Measurements from ENCODE around the gene ANO8.
A peak's percentile ranks its signal among the peaks of the same experiment; 100 is the strongest.

The ANO8 gene

DNA sequence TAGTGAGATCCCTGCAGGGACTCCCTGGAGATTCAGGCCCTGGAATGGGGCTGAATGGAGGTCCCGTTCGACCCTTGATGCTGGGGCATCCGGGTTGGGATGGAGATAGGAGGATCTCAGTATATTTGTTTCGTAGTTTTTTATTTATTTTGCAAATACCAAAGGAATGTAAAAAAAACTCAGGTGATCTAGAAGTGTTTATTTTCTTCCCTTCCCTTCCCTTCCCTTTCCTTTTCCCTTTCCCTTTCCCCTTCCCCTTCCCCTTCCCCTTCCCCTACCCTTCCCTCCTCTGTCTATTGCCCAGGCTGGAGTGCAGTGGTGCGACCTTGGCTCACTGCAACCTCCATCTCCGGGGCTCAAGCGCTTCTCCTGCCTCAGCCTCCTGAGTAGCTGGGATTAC lies 7.2 kb upstream of the ANO8 start:
- H3K4me2 ChIP-seq (ENCODE audit: low read length) = no peak overlapping the region
- H3K4me1 ChIP-seq (ENCODE audit: control insufficient read depth, insufficient read depth, low read length) = peaks cover 6% of the 10 kb centered on the region
- H3K27me3 ChIP-seq (ENCODE audit: control insufficient read depth, insufficient read depth, low read length) = no peaks in the 10 kb centered on the region
- no peak overlapping the region for H3K9ac ChIP-seq (ENCODE audit: low read depth, low read length)
- H3K36me3 ChIP-seq (ENCODE audit: insufficient read depth, low read length) = peaks cover 5% of the 10 kb centered on the region
- H3K9me3 ChIP-seq (replicated peaks; ENCODE audit: low read length) = no peaks in the 10 kb centered on the region
- H3K4me3 ChIP-seq (ENCODE audit: low read length) = no peak overlapping the region

DNA sequence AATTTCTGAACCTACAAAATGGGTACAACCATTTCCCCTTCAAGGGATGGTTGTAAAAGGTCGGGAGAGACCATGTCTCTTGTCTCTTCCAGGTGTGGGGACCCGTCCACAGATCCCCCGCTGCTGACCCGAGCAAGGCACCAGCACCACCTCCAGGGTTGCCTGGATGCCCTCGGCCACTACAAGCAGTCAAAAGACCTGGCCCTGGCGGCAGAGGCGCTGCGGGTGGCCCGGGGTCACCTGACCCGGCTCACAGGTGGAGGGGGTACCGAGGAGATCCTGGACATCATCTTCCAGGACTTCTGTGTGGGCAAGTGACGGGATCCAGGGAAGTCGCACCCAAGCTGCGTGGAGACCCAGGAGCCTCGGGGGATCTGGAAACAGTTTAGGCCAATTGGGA lies 6.7 kb upstream of the ANO8 start:
- Histone ChIP-seq H3K4me1 (ENCODE audit: control insufficient read depth, insufficient read depth, low read length) (peaks cover 6% of the 10 kb centered on the region), H3K4me3 (ENCODE audit: low read length) (no peak overlapping the region), H3K9ac (ENCODE audit: low read depth, low read length) (no peak overlapping the region), H3K36me3 (ENCODE audit: insufficient read depth, low read length) (peaks cover 5% of the 10 kb centered on the region), H3K4me2 (ENCODE audit: low read length) (no peak overlapping the region), H3K9me3 (replicated peaks; ENCODE audit: low read length) (no peaks in the 10 kb centered on the region), H3K27me3 (ENCODE audit: control insufficient read depth, insufficient read depth, low read length) (no peaks in the 10 kb centered on the region)

DNA sequence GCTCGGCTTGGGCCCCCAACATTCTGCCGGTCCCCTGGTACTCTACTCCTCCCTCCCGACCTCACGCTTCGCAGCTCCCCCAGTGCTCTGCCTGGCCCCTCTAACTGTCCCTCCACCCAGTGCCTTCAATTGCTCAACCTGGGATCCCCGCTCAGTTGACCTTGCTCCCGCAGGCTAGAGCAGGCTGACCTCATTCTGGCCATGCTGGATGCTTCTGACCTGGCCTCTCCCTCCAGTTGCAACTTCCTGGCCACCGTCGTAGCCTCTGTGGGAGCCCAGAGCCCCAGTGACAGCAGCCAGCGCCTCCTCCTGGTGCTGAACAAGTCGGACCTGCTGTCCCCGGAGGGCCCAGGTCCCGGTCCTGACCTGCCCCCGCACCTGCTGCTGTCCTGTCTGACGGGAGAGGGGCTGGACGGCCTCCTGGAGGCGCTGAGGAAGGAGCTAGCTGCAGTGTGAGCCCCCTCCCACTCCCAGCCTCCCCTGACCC lies 6.3 kb upstream of the ANO8 start:
- Histone ChIP-seq H3K4me3 (ENCODE audit: low read length) (no peak overlapping the region), H3K4me2 (ENCODE audit: low read length) (no peak overlapping the region), H3K27me3 (ENCODE audit: control insufficient read depth, insufficient read depth, low read length) (no peaks in the 10 kb centered on the region), H3K4me1 (ENCODE audit: control insufficient read depth, insufficient read depth, low read length) (peaks cover 6% of the 10 kb centered on the region), H3K9me3 (replicated peaks; ENCODE audit: low read length) (no peaks in the 10 kb centered on the region), H3K9ac (ENCODE audit: low read depth, low read length) (no peak overlapping the region), H3K36me3 (ENCODE audit: insufficient read depth, low read length) (peaks cover 5% of the 10 kb centered on the region)

DNA sequence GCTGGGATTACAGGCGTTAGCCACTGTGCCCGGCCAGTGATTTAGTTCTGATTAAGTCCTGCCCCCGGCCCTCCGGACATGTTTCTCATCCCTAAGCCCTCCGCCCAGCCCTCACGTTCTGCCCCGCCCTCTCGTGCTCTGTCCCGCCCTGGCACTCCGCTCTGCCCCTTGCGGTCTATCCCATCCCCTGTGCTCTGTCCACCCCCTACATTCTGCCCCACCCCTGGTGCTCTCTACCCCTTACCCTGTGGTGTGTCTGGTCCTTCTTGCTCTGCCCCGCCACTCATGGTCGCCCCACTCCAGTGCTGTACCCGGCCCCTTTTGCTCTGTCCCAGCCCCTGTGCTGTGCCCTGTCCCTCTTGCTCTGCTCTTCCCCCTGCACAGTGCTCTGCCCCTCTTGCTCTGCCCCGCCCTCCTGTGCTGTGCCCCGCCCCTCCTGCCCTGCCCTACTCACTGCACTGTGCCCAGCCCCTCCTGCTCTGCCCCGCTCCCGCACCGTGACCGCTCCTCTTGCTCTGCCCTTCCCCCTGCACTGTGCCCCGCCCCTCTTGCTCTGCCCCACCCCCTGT lies 5.7 kb upstream of the ANO8 start:
- Histone ChIP-seq H3K36me3 (ENCODE audit: insufficient read depth, low read length) (peaks cover 5% of the 10 kb centered on the region), H3K9me3 (replicated peaks; ENCODE audit: low read length) (no peaks in the 10 kb centered on the region), H3K4me3 (ENCODE audit: low read length) (no peak overlapping the region), H3K4me1 (ENCODE audit: control insufficient read depth, insufficient read depth, low read length) (peaks cover 6% of the 10 kb centered on the region), H3K9ac (ENCODE audit: low read depth, low read length) (no peak overlapping the region), H3K4me2 (ENCODE audit: low read length) (no peak overlapping the region), H3K27me3 (ENCODE audit: control insufficient read depth, insufficient read depth, low read length) (no peaks in the 10 kb centered on the region)

DNA sequence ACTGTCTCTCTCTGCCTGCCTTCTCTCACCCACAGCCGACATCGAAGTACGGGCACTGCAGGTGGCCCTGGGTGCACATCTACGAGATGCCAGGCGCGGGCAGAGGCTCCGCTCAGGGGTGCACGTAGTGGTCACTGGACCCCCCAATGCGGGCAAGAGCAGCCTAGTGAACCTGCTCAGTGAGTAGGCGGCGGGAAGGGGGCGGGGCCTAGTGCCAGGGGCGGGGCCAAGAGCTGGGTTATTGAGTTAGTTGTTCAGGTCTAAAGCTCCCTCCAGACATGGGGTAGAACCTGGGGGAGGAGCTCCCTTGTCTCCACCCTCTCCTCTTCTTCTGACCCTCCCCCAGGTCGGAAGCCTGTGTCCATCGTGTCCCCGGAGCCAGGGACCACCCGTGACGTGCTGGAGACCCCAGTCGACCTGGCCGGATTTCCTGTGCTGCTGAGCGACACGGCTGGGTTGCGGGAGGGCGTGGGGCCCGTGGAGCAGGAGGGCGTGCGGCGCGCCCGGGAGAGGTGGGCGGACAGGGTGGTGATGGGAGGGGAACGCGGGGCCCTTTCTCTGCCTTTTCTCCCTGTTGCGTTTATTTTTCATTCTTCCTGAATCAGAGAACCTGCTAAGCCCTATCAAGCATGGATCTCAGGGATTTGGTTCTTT lies 4.6 kb upstream of the ANO8 start:
- no peak overlapping the region for H3K4me3 ChIP-seq (ENCODE audit: low read length)
- H3K4me2 ChIP-seq (ENCODE audit: low read length) = no peak overlapping the region
- H3K27me3 ChIP-seq (ENCODE audit: control insufficient read depth, insufficient read depth, low read length) = no peaks in the 10 kb centered on the region
- H3K9ac ChIP-seq (ENCODE audit: low read depth, low read length) = no peak overlapping the region
- peaks cover 5% of the 10 kb centered on the region for H3K36me3 ChIP-seq (ENCODE audit: insufficient read depth, low read length)
- H3K9me3 ChIP-seq (replicated peaks; ENCODE audit: low read length) = no peaks in the 10 kb centered on the region
- H3K4me1 ChIP-seq (ENCODE audit: control insufficient read depth, insufficient read depth, low read length) = peaks cover 13% of the 10 kb centered on the region

DNA sequence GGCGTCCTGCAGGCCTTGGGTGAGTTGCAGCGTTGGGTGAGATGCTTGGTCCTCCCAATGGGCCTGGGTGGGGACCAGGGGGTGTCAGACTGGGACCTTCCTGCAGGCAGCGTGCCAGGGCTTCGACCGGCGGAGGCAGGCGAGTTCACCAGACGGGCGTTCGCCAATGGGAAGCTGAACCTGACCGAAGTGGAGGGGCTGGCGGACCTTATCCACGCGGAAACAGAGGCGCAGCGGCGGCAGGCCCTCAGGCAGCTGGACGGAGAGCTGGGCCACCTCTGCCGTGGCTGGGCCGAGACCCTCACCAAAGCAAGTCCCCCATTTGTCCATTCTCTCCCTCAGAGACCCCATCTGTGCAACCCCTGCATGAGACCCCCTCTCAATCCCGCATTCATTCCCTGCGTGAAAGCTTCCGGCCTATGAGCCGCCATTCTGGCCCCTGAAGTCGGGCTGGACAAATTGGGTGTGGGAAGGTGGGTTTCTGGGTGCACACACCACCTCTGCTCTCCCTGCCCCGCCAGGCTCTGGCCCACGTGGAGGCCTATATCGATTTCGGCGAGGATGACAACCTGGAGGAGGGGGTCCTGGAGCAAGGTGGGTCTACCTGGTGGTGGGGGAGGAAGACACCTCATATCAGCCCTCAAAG lies 3.9 kb upstream of the ANO8 start:
- H3K4me3 ChIP-seq (ENCODE audit: low read length) = peak overlapping the region; percentile 85
- no peaks in the 10 kb centered on the region for H3K27me3 ChIP-seq (ENCODE audit: control insufficient read depth, insufficient read depth, low read length)
- no peaks in the 10 kb centered on the region for H3K9me3 ChIP-seq (replicated peaks; ENCODE audit: low read length)
- peak overlapping the region; percentile 94 for H3K4me2 ChIP-seq (ENCODE audit: low read length)
- no peak overlapping the region for H3K9ac ChIP-seq (ENCODE audit: low read depth, low read length)
- H3K36me3 ChIP-seq (ENCODE audit: insufficient read depth, low read length) = peaks cover 5% of the 10 kb centered on the region
- peaks cover 19% of the 10 kb centered on the region for H3K4me1 ChIP-seq (ENCODE audit: control insufficient read depth, insufficient read depth, low read length)

DNA sequence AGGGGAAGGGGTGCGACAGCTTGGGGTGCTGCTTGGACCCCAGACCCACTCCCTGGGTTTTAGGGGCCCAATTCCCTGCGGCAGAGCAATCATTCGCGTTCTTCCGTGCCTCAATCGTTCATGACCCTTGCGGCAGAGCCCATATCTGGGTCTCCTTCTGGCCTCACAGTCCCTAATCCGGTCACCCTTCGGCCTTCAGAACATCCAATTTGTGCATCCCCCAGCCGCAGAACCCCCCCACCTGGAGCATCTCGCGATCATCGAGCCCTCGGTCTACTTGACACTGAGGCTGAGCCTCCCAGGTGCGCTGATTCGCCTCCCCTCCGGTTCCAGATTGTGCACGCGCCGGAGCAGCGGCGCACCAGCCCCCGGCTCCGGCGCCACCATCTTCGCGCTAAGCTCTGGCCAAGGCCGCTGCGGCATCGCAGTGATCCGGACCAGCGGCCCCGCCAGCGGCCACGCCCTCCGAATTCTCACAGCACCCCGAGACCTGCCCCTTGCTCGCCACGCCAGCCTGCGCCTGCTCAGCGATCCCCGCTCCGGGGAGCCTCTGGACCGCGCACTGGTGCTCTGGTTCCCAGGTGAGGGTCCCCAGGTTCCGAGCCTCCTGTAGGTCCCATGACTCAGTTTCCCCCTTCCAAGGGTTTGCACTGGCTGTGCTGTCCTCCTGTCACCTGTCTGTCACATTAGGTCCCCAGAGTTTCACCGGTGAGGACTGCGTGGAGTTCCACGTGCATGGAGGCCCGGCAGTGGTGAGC lies 3.2 kb upstream of the ANO8 start:
- Histone ChIP-seq H3K9ac (ENCODE audit: low read depth, low read length) (peak overlapping the region; percentile 80), H3K36me3 (ENCODE audit: insufficient read depth, low read length) (peaks cover 8% of the 10 kb centered on the region), H3K4me2 (ENCODE audit: low read length) (peak overlapping the region; percentile 94), H3K9me3 (replicated peaks; ENCODE audit: low read length) (no peaks in the 10 kb centered on the region), H3K4me3 (ENCODE audit: low read length) (peak overlapping the region; percentile 85), H3K27me3 (ENCODE audit: control insufficient read depth, insufficient read depth, low read length) (no peaks in the 10 kb centered on the region), H3K4me1 (ENCODE audit: control insufficient read depth, insufficient read depth, low read length) (peaks cover 19% of the 10 kb centered on the region)

DNA sequence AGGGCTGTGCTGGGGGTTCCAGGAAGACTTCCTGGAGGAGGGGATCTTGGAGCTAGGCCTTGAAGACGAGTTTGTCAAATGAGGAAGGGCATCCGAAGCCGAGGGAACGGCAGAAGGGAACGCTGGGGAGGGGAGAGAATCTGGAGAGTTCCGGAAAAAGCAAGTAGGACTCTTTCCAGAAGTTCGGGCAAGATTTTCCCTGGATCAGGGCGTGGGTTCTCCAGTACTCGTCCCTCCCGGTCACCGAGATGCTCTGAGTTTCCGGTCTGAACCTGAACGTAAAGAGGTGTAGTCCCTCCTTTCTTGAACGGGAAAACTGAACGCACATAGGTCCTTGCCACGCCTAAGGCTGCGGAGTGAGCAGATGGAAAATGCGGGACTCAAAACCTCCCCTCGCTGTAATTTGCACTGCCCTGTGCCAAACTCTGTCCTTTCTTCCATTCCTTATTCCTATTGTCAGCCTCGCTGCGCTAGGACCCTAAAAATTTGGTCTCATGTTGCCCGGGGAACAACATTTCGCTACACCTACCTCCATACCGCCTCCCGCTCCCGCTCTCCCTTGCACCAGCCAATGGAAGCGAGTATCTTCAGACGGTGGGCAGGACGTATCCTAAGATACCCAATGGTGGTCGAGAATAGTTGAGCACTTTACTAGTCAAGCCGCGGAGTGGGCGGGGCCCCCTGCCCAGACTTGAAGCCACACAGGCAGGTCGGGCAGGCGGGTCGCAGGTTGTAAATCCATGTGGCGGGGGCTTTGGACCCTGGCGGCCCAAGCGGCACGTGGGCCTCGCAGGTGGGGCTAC lies 2.4 kb upstream of the ANO8 start, which contains the start of gene GTPBP3:
TSS of gene GTPBP3 (plus strand) at position 682 of the 803 bp plus-strand sequence. CDS start at position 741, 59 bp downstream.
- Histone ChIP-seq H3K4me3 (ENCODE audit: low read length) (peak within 1 kb of the TSS; percentile 85), H3K27me3 (ENCODE audit: control insufficient read depth, insufficient read depth, low read length) (no peaks in the 10 kb centered on the region), H3K4me2 (ENCODE audit: low read length) (peak within 1 kb of the TSS; percentile 94), H3K9ac (ENCODE audit: low read depth, low read length) (peak within 1 kb of the TSS; percentile 85), H3K4me1 (ENCODE audit: control insufficient read depth, insufficient read depth, low read length) (peaks cover 19% of the 10 kb centered on the region), H3K9me3 (replicated peaks; ENCODE audit: low read length) (no peaks in the 10 kb centered on the region), H3K36me3 (ENCODE audit: insufficient read depth, low read length) (peaks cover 9% of the 10 kb centered on the region)

DNA sequence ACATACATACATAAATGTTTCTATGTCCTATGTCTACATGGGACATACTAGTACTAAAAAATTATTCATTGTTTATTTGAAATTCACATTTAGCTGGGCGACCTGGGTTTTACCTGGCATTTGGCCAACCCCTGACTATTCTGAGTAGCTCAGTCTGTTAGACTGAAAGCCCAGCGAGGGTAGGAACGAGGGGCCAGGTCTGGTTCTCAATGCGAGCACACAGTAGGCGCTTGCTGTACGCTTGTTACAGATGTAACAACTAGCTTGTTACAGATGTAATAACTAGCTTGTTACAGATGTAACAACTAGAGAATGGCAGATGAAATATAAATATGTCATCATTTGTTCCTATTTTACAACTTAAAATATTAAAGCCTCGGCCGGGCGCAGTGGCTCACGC lies 920 bp upstream of the ANO8 start:
- Histone ChIP-seq H3K9ac (ENCODE audit: low read depth, low read length) (no peak overlapping the region), H3K36me3 (ENCODE audit: insufficient read depth, low read length) (peaks cover 5% of the 10 kb centered on the region), H3K4me3 (ENCODE audit: low read length) (no peak overlapping the region), H3K27me3 (ENCODE audit: control insufficient read depth, insufficient read depth, low read length) (no peaks in the 10 kb centered on the region), H3K9me3 (replicated peaks; ENCODE audit: low read length) (no peaks in the 10 kb centered on the region), H3K4me1 (ENCODE audit: control insufficient read depth, insufficient read depth, low read length) (peaks cover 19% of the 10 kb centered on the region), H3K4me2 (ENCODE audit: low read length) (peak overlapping the region; percentile 85)

DNA sequence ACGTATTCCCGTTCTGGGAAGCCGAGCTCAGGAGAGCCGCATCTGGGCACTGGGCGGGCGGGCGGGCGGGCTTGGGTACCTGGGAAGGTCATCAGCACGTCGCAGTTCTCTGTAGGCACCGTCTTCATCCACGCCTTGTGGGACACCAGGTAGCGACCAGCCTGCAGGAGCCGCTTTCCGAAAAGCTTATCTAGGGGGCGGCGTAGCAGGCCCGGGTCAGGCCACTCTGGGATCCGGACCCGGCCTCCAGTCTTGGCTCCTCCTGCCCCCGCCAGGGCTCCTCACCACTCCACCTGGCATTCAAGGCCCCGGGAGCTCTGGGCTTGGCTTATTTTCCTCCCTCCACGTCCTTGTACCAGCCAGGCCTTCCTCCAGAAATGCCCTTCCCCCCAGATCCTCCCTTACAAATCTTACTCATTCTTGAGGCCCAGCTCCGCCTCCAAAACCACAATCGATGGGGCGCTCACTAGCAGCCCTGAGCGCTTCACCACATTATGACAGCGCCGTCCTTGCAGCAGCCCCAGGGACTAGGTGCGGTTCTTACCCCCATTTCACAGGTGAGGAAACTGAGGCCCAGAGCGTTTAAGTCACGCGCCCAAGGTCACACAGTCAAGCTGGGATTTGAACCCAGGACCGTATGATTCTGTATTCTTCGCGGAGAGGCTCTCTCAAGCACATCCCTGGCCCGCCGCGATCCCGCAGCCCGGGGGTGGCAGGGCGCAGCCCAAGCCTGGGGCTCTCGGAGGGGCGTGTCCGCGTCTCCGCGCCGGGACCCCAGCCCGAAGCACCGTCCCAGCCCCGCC lies 843 bp downstream of the ANO8 start:
- Histone ChIP-seq H3K4me2 (ENCODE audit: low read length) (peak overlapping the region; percentile 85), H3K9me3 (replicated peaks; ENCODE audit: low read length) (no peaks in the 10 kb centered on the region), H3K27me3 (ENCODE audit: control insufficient read depth, insufficient read depth, low read length) (no peaks in the 10 kb centered on the region), H3K4me1 (ENCODE audit: control insufficient read depth, insufficient read depth, low read length) (peaks cover 19% of the 10 kb centered on the region), H3K4me3 (ENCODE audit: low read length) (peak overlapping the region; percentile 83), H3K9ac (ENCODE audit: low read depth, low read length) (peak overlapping the region; percentile 62), H3K36me3 (ENCODE audit: insufficient read depth, low read length) (peaks cover 5% of the 10 kb centered on the region)
